GM12801 (cell line): ENCODE data around the gene NBEA.

ENCODE experiments used
- CTCF ChIP-seq: IDR thresholded peaks from one replicate; pipeline ENCODE4 v1.5.1; 2011; ENCODE audit warnings: control low read depth; ENCODE audit not compliant: insufficient read length; ENCODE audit errors: extremely low read depth

NBEA gene

GRCh38 chr13:35479706-35480105 lies 537.6 kb downstream of the NBEA start:
- TF ChIP-seq CTCF, result no peak

GRCh38 chr13:35480346-35480745 lies 538.3 kb downstream of the NBEA start:
- no peak for TF ChIP-seq CTCF

- TF ChIP-seq CTCF, result no peak
Observed at GRCh38 chr13:35481777-35482176, 539.7 kb downstream of the NBEA start.

GRCh38 chr13:35482527-35482926 lies 540.5 kb downstream of the NBEA start:
- no peak for TF ChIP-seq CTCF

- TF ChIP-seq CTCF, result no peak
Observed at GRCh38 chr13:35483761-35484160, 541.7 kb downstream of the NBEA start.

- no peak for TF ChIP-seq CTCF
Observed at GRCh38 chr13:35484384-35484783, 542.3 kb downstream of the NBEA start.

GRCh38 chr13:35485424-35485823 lies 543.4 kb downstream of the NBEA start:
- no peak for TF ChIP-seq CTCF

- TF ChIP-seq CTCF, result no peak
Observed at GRCh38 chr13:35489050-35489449, 547.0 kb downstream of the NBEA start.
